ENCODE measurements around the gene RALGDS.

RALGDS gene

GRCh38 chr9:133166392-133166791 is 45.4 kb upstream of the RALGDS start:
- Histone ChIP-seq H3K27ac (replicated peaks) (no peak overlapping the region), H3K27me3 (ENCODE audit: insufficient read depth, poor library complexity, severe bottlenecking) (no peaks in the 10 kb centered on the region), H3K4me3 (replicated peaks; ENCODE audit: insufficient read depth, low read length) (no peak overlapping the region)
- no peak for DNase-seq (ENCODE audit: low read depth in 1 of 2, low spot score in 1 of 2)
- TF ChIP-seq CTCF (IDR thresholded peaks at IDR 0.05; ENCODE audit: insufficient read depth, low read length) (no peak), POLR2AphosphoS5 (IDR thresholded peaks at IDR 0.05; ENCODE audit: low read depth) (no peak), GABPA (IDR thresholded peaks at IDR 0.05; ENCODE audit: low read depth) (no peak), SPI1 (IDR thresholded peaks at IDR 0.05; ENCODE audit: borderline replicate concordance, low read depth) (no peak)
- TF ChIP-seq, protein P1, sequence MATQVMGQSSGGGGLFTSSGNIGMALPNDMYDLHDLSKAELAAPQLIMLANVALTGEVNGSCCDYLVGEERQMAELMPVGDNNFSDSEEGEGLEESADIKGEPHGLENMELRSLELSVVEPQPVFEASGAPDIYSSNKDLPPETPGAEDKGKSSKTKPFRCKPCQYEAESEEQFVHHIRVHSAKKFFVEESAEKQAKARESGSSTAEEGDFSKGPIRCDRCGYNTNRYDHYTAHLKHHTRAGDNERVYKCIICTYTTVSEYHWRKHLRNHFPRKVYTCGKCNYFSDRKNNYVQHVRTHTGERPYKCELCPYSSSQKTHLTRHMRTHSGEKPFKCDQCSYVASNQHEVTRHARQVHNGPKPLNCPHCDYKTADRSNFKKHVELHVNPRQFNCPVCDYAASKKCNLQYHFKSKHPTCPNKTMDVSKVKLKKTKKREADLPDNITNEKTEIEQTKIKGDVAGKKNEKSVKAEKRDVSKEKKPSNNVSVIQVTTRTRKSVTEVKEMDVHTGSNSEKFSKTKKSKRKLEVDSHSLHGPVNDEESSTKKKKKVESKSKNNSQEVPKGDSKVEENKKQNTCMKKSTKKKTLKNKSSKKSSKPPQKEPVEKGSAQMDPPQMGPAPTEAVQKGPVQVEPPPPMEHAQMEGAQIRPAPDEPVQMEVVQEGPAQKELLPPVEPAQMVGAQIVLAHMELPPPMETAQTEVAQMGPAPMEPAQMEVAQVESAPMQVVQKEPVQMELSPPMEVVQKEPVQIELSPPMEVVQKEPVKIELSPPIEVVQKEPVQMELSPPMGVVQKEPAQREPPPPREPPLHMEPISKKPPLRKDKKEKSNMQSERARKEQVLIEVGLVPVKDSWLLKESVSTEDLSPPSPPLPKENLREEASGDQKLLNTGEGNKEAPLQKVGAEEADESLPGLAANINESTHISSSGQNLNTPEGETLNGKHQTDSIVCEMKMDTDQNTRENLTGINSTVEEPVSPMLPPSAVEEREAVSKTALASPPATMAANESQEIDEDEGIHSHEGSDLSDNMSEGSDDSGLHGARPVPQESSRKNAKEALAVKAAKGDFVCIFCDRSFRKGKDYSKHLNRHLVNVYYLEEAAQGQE (IDR thresholded peaks at IDR 0.05; ENCODE audit: insufficient replicate concordance, low read depth) = no peak

DNA sequence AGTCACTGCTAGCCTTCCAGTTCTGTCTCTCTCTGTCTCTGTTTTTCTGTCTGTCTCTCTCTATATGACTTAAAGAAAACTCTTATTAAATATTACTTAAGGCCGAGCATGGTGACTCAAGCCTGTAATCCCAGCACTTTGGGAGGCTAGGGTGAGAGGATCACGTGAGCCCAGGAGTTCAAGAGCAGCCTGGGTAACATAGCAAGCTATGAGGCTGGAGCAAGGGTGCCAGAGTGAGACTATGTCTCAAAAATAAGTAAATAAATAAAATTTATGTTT is 44.4 kb upstream of the RALGDS start:
- TF ChIP-seq POLR2AphosphoS5 (IDR thresholded peaks at IDR 0.05; ENCODE audit: low read depth) = no peak
- H3K27me3 ChIP-seq (ENCODE audit: insufficient read depth, poor library complexity, severe bottlenecking) = no peaks in the 10 kb centered on the region

GRCh38 chr9:133164191-133164590 is 43.2 kb upstream of the RALGDS start:
- Histone ChIP-seq H3K27me3 (ENCODE audit: insufficient read depth, poor library complexity, severe bottlenecking) (no peaks in the 10 kb centered on the region), H3K27ac (replicated peaks) (peak overlapping the region; percentile 69), H3K4me3 (replicated peaks; ENCODE audit: insufficient read depth, low read length) (peak overlapping the region; percentile 69)
- no peak for DNase-seq (ENCODE audit: low read depth in 1 of 2, low spot score in 1 of 2)
- TF ChIP-seq GABPA (IDR thresholded peaks at IDR 0.05; ENCODE audit: low read depth) = no peak
- TF ChIP-seq POLR2AphosphoS5 (IDR thresholded peaks at IDR 0.05; ENCODE audit: low read depth) = no peak
- TF ChIP-seq SPI1 (IDR thresholded peaks at IDR 0.05; ENCODE audit: borderline replicate concordance, low read depth) = no peak
- no peak for TF ChIP-seq CTCF (IDR thresholded peaks at IDR 0.05; ENCODE audit: insufficient read depth, low read length)
- TF ChIP-seq, protein P1 (IDR thresholded peaks at IDR 0.05; ENCODE audit: insufficient replicate concordance, low read depth) = no peak

More for the DNA sequence above, 44.4 kb upstream of the RALGDS start:
- no peak for DNase-seq (ENCODE audit: low read depth in 1 of 2, low spot score in 1 of 2)
- Histone ChIP-seq H3K27ac (replicated peaks) (no peak overlapping the region), H3K4me3 (replicated peaks; ENCODE audit: insufficient read depth, low read length) (no peak overlapping the region)

DNA sequence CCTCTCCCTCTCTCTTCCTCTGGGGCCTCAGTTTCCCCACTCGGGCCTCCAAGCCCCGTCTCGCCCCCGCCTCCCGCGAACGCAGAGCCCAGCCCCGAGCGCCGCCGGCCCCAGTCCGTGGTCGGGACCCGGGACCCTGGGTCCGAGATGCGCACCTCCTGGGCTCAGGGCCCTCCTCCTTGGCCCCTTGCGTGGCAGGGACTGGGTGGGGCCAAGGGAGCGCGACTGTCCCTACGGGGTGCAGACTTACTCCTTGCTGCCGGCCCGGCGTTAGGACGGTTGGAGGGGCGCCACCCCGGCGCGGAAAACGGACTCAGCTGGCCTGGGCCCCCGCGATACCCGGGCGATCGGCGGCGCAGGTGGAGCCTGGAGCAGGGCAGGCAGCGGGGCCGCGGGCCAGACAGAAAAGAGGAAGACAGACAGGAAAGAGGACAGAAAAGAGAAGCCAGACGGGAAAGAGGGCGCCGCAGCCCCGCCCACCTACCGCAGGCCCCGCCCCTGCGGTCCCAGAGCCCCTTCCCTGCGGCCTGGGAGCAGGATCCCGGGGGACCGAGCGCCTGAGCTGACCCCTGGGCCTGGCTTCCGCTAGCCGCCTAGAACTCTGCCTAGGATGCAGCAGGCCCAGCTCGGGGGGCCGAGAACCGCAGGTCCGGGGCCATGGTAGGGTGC is 42.6 kb upstream of the RALGDS start, which contains the start of gene GBGT1:
GBGT1 (minus strand) TSS at position 411 of the 669 bp plus-strand sequence. CDS start 1,502 bp downstream, outside the sequence.
- peak within 1 kb of the TSS; percentile 69 for H3K27ac ChIP-seq (replicated peaks)
- DNase-seq (ENCODE audit: low read depth in 1 of 2, low spot score in 1 of 2) = peak in 1 of 2 experiments; percentile 86
- H3K27me3 ChIP-seq (ENCODE audit: insufficient read depth, poor library complexity, severe bottlenecking) = no peaks in the 10 kb centered on the region
- no peak for TF ChIP-seq CTCF (IDR thresholded peaks at IDR 0.05; ENCODE audit: insufficient read depth, low read length)
- TF ChIP-seq POLR2AphosphoS5 (IDR thresholded peaks at IDR 0.05; ENCODE audit: low read depth) = peak; percentile 64
- TF ChIP-seq GABPA (IDR thresholded peaks at IDR 0.05; ENCODE audit: low read depth) = no peak
- TF ChIP-seq, protein P1 (IDR thresholded peaks at IDR 0.05; ENCODE audit: insufficient replicate concordance, low read depth) = peak; percentile 19
- TF ChIP-seq SPI1 (IDR thresholded peaks at IDR 0.05; ENCODE audit: borderline replicate concordance, low read depth) = peak; percentile 97
- peak within 1 kb of the TSS; percentile 69 for H3K4me3 ChIP-seq (replicated peaks; ENCODE audit: insufficient read depth, low read length)
